Neural cell (in vitro differentiated cells): ENCODE data around the gene EYS.

Experiments
- EP300 ChIP-seq: fragments of 450-650 bp; conservative IDR thresholded peaks from 2 replicates; pipeline ENCODE4 v1.6.1; 2014; ENCODE audit warnings: antibody characterized with exemption, mild to moderate bottlenecking, moderate library complexity; ENCODE audit not compliant: poor library complexity, severe bottlenecking
- TF ChIP-seq, protein P1 (sequence below): IDR thresholded peaks from 2 replicates; pipeline ENCODE4 v1.6.1; 2012; ENCODE audit warnings: borderline replicate concordance
- TF ChIP-seq, protein P2 (sequence below): fragments of 450-650 bp; IDR thresholded peaks from 2 replicates; pipeline ENCODE4 v1.5.1; 2014; ENCODE audit warnings: antibody characterized with exemption, mild to moderate bottlenecking, moderate library complexity; ENCODE audit not compliant: poor library complexity, severe bottlenecking

DNA sequence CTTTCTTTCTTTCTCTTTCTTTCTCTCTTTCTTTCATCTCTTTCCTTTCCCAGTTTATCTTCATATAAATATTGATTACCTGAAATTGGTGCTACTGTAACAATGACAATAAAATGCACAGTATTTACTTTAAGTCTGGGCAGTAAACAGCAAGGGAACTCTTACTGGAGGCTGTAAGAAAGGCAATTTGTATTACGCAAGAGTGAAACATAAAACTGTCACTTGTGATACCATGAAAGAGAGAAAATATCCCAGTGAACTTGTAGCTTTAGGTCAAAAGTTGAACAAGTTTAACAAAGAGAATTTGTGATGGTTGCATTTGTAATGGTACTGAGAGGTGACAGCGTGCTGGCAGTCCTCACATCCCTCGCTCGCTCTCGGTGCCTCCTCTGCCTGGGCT is 80.0 kb downstream of the EYS start:
- TF ChIP-seq, protein P1, sequence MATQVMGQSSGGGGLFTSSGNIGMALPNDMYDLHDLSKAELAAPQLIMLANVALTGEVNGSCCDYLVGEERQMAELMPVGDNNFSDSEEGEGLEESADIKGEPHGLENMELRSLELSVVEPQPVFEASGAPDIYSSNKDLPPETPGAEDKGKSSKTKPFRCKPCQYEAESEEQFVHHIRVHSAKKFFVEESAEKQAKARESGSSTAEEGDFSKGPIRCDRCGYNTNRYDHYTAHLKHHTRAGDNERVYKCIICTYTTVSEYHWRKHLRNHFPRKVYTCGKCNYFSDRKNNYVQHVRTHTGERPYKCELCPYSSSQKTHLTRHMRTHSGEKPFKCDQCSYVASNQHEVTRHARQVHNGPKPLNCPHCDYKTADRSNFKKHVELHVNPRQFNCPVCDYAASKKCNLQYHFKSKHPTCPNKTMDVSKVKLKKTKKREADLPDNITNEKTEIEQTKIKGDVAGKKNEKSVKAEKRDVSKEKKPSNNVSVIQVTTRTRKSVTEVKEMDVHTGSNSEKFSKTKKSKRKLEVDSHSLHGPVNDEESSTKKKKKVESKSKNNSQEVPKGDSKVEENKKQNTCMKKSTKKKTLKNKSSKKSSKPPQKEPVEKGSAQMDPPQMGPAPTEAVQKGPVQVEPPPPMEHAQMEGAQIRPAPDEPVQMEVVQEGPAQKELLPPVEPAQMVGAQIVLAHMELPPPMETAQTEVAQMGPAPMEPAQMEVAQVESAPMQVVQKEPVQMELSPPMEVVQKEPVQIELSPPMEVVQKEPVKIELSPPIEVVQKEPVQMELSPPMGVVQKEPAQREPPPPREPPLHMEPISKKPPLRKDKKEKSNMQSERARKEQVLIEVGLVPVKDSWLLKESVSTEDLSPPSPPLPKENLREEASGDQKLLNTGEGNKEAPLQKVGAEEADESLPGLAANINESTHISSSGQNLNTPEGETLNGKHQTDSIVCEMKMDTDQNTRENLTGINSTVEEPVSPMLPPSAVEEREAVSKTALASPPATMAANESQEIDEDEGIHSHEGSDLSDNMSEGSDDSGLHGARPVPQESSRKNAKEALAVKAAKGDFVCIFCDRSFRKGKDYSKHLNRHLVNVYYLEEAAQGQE = no peak
- TF ChIP-seq, protein P2, sequence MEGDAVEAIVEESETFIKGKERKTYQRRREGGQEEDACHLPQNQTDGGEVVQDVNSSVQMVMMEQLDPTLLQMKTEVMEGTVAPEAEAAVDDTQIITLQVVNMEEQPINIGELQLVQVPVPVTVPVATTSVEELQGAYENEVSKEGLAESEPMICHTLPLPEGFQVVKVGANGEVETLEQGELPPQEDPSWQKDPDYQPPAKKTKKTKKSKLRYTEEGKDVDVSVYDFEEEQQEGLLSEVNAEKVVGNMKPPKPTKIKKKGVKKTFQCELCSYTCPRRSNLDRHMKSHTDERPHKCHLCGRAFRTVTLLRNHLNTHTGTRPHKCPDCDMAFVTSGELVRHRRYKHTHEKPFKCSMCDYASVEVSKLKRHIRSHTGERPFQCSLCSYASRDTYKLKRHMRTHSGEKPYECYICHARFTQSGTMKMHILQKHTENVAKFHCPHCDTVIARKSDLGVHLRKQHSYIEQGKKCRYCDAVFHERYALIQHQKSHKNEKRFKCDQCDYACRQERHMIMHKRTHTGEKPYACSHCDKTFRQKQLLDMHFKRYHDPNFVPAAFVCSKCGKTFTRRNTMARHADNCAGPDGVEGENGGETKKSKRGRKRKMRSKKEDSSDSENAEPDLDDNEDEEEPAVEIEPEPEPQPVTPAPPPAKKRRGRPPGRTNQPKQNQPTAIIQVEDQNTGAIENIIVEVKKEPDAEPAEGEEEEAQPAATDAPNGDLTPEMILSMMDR = no peak
- no peak for TF ChIP-seq EP300
